HG02840 (cell line): ENCODE measurements around the gene CEP63.

ENCODE experiments used
- ATAC-seq: cut with Tn5 transposase; IDR thresholded peaks from one replicate; pipeline ENCODE4 v1.9.1; 2021; ENCODE audit warnings: mild to moderate bottlenecking, moderate library complexity, moderate number of reproducible peaks; ENCODE audit not compliant: unreplicated experiment, low FRiP score

The CEP63 gene

GRCh38 chr3:134606033-134607025, 120.5 kb downstream of the CEP63 start:
- no peak for ATAC-seq

DNA sequence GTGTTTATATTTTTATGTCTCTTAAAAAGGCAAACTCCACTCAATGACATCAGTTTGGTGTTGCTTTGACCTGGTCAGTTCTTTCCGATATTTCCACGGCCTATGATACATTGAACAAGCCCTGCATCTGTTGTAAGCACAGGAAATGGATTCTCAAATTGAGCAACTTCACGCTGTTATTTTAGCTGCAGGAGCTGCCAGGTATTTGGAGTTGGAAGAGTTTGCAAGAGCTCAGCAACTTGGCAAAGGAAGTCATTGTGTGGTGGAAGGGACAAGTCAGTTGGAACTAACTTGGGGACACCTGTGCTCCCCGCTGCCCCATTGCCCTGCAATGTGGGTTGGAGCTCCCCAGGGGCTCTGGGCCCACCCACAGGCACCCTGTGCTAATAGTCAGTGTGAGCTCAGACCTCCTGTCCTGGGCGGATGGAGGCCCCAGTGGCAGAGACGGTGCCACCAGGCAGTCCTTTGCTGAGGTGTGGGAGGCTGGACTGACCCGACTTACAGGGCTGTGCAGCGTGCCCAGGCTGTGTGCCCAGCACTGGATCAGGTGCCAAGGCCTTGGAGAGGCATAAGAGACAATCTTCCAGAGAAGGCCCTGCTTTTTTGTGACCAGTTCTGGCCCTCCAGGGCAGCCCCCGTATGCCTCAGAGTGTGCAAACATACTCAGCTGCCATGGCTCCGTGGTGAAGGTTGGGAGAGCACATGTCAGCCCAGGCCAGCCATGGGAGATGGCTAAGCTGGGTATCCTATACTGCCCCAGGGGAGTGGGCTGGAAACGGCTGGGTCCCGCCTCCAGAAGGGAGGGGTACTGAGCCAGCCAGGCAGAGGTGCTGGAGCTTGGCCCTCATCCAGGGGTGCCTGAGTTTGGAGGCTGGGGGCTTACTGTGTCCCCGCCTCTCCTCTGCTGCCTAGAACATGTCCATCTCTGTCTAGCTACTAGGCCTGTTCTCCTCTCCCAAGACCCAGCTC, 121.5 kb downstream of the CEP63 start:
- ATAC-seq, result no peak

- no peak for ATAC-seq
Measured at GRCh38 chr3:134608023-134608770, 122.3 kb downstream of the CEP63 start.

DNA sequence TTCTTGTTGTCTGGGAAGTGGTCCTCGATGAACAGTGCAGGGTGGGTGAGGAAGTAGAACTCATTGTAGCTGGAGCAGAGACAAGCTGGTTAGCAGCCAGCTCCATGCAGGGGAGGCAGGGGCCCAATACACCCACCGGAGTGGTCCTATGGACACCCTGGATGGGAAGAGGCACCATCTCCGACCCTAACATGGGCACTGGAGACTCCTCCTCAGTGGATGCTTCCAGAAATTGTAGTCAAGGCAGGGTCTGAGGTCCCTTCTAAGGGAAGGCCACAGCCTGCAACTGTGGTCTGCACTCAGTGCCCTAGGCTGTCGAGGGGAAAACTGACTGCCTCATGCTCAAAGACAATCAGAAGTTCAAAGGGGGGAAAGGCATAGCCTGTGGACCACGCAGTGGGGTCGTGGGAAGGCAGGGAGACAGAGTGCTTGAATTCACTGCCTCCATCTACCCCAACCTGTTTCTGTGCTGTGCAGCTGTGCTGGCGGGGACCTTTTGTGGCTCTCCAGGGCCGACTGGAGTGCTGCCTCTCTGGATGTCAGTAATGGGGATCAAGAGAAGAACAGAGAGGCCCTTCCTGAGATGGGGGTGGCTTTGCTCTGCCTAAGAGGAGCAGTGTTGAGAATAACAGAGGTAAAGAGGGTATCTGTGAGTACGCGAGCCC, 123.0 kb downstream of the CEP63 start:
- no peak for ATAC-seq

GRCh38 chr3:134609821-134610431, 124.1 kb downstream of the CEP63 start:
- ATAC-seq, result no peak

DNA sequence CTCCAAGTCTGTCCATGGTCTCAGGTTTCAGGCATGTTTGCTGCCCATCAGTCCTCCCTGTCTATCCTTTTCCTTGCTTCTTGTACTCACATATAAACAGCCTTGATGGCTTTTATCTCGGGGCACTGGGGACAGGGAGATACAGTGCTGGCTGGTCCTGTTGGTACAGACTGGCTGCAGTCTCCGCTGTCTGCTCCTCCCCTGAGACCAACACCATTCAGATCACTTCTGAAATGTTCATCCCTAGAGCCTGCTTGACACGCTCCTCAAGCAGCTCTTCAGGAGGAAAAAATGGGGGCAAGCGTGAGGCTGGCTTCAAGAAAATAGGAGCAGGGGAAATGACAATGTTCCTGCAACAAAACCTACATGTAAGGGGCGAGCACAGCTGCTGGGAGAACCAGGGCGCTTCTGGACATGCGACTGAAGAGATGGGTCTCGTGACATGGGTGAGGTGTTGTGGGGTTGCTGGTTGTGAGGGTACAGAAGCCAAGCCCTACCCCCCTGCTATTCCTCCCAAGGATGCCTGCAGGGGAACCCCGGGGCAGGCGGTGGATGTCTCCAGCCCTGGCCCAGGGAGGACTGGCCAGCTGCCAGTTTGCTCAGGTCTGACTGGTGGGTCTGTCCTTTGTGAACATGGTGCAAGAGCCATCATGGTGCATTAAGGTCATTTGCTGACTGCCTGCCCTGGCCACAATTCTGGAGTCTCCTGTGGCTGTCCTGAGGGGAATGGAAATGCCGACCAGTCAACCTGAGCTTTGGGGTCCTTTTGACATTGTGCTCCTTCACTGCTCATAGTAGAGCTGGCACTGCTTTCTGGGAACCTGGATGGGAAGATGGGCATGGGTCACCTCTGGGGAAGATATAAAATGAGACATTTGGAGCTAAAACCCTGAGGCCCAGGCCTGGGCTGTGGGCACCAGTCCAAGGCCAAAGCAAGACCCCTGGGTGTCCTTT, 124.9 kb downstream of the CEP63 start:
- no peak for ATAC-seq

DNA sequence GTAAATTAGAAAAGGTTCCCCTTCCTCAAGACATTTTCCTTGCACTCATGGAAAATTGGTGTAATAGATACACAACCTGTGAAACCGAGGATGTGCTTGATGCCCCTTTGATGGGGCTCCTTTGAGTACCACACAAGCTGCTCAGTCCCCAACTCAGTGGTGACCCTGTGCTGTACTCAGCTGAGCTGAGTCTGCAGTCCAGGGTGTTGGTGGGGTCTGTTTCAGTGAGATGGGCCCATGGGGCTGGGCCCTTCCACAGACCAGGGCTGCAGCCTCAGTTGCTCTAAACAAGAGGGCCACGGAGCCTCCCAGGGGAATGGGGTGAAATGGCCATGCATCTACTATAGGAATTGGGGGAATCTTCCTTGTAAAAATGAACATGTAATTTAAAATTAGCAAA, 125.7 kb downstream of the CEP63 start:
- no peak for ATAC-seq

DNA sequence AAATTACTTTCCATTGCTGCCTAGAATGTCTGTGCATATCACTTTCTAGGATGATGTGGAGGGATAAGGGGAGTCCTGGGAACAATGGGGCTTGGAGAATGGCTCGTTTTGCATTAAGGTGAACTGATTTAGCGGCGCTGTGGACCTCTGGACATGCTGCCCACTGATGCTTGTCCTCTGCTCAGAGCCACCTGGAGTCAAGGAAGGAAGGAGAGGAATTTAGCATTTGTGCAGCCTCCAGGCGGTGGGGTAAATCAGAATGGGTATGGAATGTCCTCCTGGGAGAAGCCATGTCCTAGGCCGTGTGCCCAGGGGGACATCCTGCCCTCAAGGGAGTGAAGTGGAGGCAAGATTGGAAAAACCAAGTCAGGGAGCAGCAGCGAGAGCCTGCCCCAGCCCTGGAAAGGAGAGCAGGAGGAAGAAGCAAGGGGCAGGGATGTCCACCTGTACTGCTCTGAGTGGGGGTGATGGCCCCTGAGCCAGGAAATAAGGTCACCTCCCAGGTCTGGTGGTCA, 127.2 kb downstream of the CEP63 start:
- no peak for ATAC-seq

GRCh38 chr3:134614955-134615354, 129.1 kb downstream of the CEP63 start:
- ATAC-seq, result no peak

DNA sequence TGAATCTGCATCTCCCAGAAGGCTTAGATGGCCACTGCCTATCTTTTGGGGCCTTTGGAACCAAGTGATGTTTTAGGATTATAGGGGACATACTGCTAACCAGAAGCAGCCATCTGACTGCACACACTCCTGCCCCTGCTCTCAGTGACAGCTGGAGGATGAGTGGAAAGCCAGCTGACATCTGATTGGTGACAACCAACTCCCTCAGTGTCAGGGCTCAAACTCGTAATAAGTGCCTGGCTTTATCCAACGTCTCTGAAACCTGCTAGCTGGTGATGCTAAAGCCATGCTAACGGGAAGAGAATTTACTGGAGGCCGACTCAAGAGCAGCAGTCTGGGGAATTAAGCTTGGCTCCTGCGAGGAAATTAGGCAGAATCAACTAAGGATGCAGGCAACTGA, 129.9 kb downstream of the CEP63 start:
- no peak for ATAC-seq

DNA sequence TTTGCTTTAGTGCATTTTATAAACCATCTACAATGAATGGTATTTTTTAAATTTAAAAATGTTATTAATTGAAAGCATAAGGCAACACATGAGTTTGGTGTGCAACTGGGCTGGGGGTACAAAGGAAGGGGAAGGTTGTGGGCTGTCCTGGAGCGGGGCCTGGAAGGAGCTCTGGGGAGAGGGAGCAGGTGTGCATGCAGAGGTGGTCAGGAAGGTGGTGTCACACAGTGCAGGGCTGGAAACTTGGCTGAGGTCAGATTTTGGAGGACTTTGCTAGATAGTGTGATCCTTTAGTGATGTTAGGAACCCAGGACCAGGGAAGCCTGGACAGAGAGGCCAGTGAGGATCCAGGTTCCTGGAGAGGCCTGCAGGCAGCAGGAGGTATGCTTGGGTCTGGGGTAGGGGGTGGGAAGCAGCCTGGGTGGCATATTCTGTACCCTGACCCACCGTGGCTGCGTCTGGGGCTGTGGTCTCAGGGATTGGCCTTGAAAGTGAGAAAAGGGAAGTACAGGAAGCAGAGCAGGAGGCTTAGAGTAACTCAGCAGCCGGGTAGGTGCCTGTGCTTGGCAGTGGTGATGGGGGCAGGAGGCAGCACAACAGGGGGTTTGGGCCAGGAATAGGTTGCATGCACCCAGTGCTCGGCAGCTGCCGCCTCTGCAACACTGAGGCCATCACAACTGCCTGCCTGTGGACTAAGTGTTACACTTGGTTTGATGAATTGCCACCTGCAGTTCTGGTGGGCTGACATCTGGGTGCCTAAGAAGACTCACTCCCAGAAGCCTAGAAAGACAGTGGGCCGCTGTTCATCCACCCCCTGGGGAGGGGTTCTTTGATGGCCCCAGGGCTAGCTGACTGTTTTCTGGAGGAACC, 132.0 kb downstream of the CEP63 start:
- ATAC-seq, result no peak

DNA sequence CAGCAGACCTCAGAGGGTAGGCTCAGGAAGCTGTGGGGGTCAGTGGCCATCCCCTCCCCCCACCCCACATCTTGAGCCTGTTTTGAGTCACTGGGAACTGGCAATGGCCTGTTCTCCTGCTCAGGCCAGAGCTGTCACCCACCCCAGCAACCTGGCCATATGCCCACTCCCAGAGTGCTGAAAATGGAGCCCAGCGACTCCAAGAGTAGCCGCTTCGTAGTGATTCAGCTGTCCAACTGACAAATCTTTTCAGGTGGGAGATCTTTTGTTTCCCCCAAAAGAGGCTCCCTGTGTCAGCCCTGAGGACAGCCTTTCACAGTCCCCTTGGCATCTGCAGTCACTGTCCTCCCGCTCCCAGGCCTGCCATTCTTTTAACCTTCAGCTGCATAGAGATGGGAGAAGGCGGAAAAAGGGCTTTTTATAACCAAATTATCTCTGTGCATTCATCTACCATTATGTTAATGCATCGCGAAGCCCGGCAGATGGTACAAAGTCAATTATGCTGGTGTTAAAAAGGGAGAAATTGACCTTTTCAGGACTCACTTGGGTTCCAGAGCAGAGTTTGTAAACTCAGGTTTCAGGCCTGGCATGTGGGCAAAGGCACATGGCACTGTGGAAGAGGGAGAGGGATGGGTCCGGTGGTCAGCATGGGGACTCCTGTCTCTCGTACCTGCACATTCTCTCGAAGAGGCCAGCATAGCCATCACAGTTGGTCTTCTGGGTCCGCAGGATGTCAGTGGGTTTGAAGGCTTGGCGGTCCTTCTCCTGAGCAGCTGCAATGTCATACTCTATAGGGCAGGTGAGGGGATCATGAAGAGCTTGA, 132.8 kb downstream of the CEP63 start:
- no peak for ATAC-seq

DNA sequence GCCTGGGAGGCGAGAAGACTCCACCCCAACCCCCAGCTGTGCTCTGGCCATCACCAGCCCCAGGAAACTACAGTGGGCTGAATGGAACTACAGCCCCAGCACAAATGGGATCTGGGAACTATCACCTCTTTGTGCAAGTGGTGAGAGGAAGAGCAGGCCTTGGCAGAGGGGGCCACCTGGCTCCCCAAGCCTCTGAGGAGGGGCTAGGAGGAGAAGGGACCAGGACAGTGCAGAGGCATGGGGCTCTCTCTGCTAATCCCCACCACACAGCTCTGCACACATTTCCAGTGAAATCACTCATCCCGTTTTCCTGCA, 133.4 kb downstream of the CEP63 start:
- ATAC-seq, result no peak

DNA sequence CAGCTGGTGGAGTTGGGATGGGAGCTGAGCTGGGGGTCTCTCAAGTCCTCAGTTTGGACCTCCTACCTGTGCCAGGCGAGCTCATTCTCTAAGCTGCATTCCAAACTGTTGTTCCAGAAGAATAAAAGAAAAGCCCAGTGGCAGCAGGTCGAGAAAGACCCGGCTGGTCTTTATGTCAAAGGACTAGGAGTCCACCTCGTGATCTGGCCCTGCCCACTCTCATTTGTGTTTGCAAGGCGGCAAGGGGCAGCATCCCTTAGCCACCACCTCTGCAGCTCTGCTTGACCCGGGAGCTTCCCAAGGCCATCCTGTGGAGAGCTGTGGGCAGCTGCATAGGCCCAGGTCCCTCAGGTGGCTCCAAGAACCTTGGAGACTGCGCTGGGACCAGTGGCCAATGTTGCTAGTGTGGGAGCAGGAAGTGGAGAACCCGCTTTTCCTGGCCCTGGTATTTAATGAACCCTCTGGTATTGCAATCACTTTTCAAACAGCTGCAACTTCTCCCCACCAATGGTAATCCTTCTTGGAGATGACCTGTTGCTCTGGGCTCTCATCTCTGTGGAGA, 134.1 kb downstream of the CEP63 start:
- ATAC-seq, result no peak

DNA sequence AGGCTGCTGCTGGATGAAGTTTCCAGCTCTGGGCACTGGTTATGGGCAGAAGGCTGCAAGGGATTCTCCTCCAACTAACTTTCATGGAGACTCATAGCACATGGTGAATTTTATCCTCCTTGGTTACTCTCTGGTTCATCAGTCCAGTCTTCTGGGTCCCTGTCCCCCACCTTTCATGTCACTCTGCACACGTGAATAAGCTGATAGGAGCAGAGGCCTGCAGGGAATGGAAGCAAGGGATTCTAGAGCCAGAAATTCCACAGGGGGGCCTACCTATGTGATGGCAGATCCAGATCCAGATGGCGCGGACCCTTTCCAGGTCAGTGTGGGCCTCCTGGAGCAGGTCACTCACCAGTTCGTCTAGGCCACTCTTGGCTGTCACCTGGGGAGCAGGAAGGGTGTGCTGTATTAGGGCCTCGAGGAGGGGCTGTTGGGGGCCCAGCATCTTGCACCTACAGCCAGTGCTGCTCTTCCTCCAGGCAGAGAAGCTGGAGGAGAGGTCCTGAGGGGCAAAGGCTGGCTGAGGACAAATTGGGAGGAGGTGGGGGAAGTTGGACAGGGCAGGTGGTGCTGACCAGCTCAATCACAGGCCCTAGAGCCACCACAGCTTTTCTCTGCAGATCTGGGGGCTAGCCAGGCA, 134.7 kb downstream of the CEP63 start:
- ATAC-seq, result no peak

GRCh38 chr3:134621854-134622253, 136.0 kb downstream of the CEP63 start:
- no peak for ATAC-seq
